Psoas muscle (tissue), 8 donors: ENCODE results near the gene EIF2S2. TPM values are rescaled to one million over a fixed set of nuclear protein-coding genes. Genes with fewer than 3 reads are reported as not detected.

Source experiments
- ATAC-seq, 4 donors: fragments of 200-7000 bp; cut with Tn5 transposase; one replicate each; pipeline ENCODE4 v1.9.1; 2020; ENCODE audit warnings: moderate library complexity in 3 of 4, mild to moderate bottlenecking in 2 of 4
- DNase-seq, 2 donors: peaks; one replicate each; pipeline ENCODE4 v3.0.0-alpha.2; 2020
- H3K27ac ChIP-seq: fragments of 200-600 bp; one replicate; pipeline ENCODE4 v1.8.0; 2022
- H3K27me3 ChIP-seq, 3 donors: fragments of 200-600 bp in 1 of 3; one replicate each; pipeline versions ENCODE4 v1.6.1 to v1.8.0; 2013 to 2022; ENCODE audit warnings: low read length in 2 of 3, mild to moderate bottlenecking in 2 of 3, moderate library complexity in 1 of 3; ENCODE audit not compliant: insufficient read depth in 3 of 3
- H3K36me3 ChIP-seq, 2 donors: fragments of 200-600 bp in 1 of 2; one replicate each; pipeline versions ENCODE4 v1.6.1 to v1.8.0; 2013 to 2022; ENCODE audit warnings: low read depth in 1 of 2, mild to moderate bottlenecking in 1 of 2, moderate library complexity in 1 of 2; ENCODE audit not compliant: insufficient read depth in 1 of 2
- H3K4me1 ChIP-seq: fragments of 200-600 bp; one replicate; pipeline ENCODE4 v1.8.0; 2022
- H3K4me3 ChIP-seq: fragments of 200-600 bp; one replicate; pipeline ENCODE4 v1.8.0; 2022; ENCODE audit warnings: mild to moderate bottlenecking
- H3K9me3 ChIP-seq: fragments of 200-600 bp; one replicate; pipeline ENCODE4 v1.8.0; 2022
- CTCF ChIP-seq: fragments of 200-600 bp; IDR thresholded peaks from one replicate; pipeline ENCODE4 v1.8.0; 2022; ENCODE audit warnings: antibody characterized with exemption
- WGBS, 3 donors: extraction: QIAGEN DNeasy Blood & Tissue Kit; methylation state at CpG; one replicate each; pipeline versions ENCODE4 v1.1.6 to v1.1.7; 2013; 5-methylcytosine and 5-hydroxymethylcytosine counted together
- intact Hi-C, 2 donors: fragments of 100-400 bp; cut with DNase I; formaldehyde crosslinking; loops; one replicate each; pipeline versions ENCODE4 v1.11.0 to v1.14.2; 2022
- polyA plus RNA-seq, 3 donors: library from polyadenylated mRNA; stranded (reverse); fragments of 200-250 nt; gene quantifications; one replicate each; pipeline ENCODE4 v1.2.3, GENCODE V29; 2013
- total RNA-seq, 4 donors: library from RNA; stranded (reverse); fragmentation: NEBNext Ultra II Directional in 2 of 4; extraction: Animal tissue kit (Norgen Biotek cat#: 25700) in 2 of 4; gene quantifications; one replicate each; pipeline versions ENCODE4 v1.2.1 to v1.2.4, GENCODE V29; 2021 to 2023
- donor health status: healthy with polysubstance abuse.
- donor health status: DM: no; HTN: no; CAD: no; lungs with moderate emphysema.
- donor health status: Bipolar disorder and iron deficiency.
- donor health status: healthy.
- donor health status: DM: yes; HTN: yes; CAD: no.
- donor health status: DM: no; HTN: no; CAD: no.
- donor health status: DM: no; HTN: no; CAD: no.
- donor health status: DM: yes; HTN: yes; CAD: no.

The EIF2S2 gene
- total and polyA plus RNA-seq, 7 donors = 49.4 to 219 (median 88.9) TPM

GRCh38 chr20:34090645-34091044 lies 21.4 kb downstream of the EIF2S2 start:
- Histone ChIP-seq H3K27ac (no peak overlapping the region), H3K4me1 (peaks cover 15% of the 10 kb centered on the region), H3K36me3 (peaks cover 23 to 100% of the 10 kb centered on the region in 2 donors), H3K4me3 (no peak overlapping the region), H3K27me3 (no peaks in the 10 kb centered on the region), H3K9me3 (no peaks in the 10 kb centered on the region)
- DNase-seq (no peak), ATAC-seq (no peak)
- TF ChIP-seq CTCF = no peak
- WGBS, 3 donors = 92 to 97% (median 96%) methylated on average over 2 of the region's 2 CpGs
- intact Hi-C loops = no loop called here

GRCh38 chr20:34089655-34090345 lies 22.2 kb downstream of the EIF2S2 start:
- peak overlapping the region; percentile 58 for H3K27ac ChIP-seq
- no peaks in the 10 kb centered on the region for H3K9me3 ChIP-seq
- H3K27me3 ChIP-seq = no peaks in the 10 kb centered on the region
- intact Hi-C loops = no loop called here
- peak in 3 of 4 donors; percentile 19 to 55 (median 53) for ATAC-seq
- TF ChIP-seq CTCF = no peak
- no peak for DNase-seq
- 49 to 78% (median 59%) methylated on average over 13 of the region's 13 CpGs for WGBS, 3 donors
- H3K4me3 ChIP-seq = no peak overlapping the region
- peaks cover 15% of the 10 kb centered on the region for H3K4me1 ChIP-seq
- H3K36me3 ChIP-seq = peaks cover 23 to 98% of the 10 kb centered on the region in 2 donors

GRCh38 chr20:34089175-34089479 lies 22.9 kb downstream of the EIF2S2 start:
- peaks cover 15% of the 10 kb centered on the region for H3K4me1 ChIP-seq
- no peaks in the 10 kb centered on the region for H3K27me3 ChIP-seq
- DNase-seq (no peak), ATAC-seq (no peak)
- peaks cover 23 to 98% of the 10 kb centered on the region in 2 donors for H3K36me3 ChIP-seq
- TF ChIP-seq CTCF = no peak
- H3K4me3 ChIP-seq = no peak overlapping the region
- no peaks in the 10 kb centered on the region for H3K9me3 ChIP-seq
- intact Hi-C loops = no loop called here
- H3K27ac ChIP-seq = peak overlapping the region; percentile 40
- 86 to 95% (median 90%) methylated on average over 2 to 5 of the region's 5 CpGs for WGBS, 3 donors

- intact Hi-C loops = no loop called here
- DNase-seq (no peak), ATAC-seq (no peak)
- H3K36me3 ChIP-seq = peaks cover 23 to 92% of the 10 kb centered on the region in 2 donors
- peak overlapping the region; percentile 40 for H3K27ac ChIP-seq
- 78 to 83% (median 78%) methylated on average over 15 of the region's 15 CpGs for WGBS, 3 donors
- H3K27me3 ChIP-seq = no peaks in the 10 kb centered on the region
- H3K4me1 ChIP-seq = peaks cover 18% of the 10 kb centered on the region
- H3K9me3 ChIP-seq = no peaks in the 10 kb centered on the region
- H3K4me3 ChIP-seq = no peak overlapping the region
- no peak for TF ChIP-seq CTCF
Observed at GRCh38 chr20:34088305-34089174, 23.5 kb downstream of the EIF2S2 start.
